ENCODE results near the gene MYADM.
"Not testable (repeated sequence)": the region's sequence is repeated elsewhere in the genome, so short reads cannot be mapped to it uniquely, and the experiment has no call there.

MYADM gene

GRCh38 chr19:53868892-53869804 lies 1.5 kb downstream of the MYADM start:
- peak; percentile 89 to 97 for DNase-seq

DNA sequence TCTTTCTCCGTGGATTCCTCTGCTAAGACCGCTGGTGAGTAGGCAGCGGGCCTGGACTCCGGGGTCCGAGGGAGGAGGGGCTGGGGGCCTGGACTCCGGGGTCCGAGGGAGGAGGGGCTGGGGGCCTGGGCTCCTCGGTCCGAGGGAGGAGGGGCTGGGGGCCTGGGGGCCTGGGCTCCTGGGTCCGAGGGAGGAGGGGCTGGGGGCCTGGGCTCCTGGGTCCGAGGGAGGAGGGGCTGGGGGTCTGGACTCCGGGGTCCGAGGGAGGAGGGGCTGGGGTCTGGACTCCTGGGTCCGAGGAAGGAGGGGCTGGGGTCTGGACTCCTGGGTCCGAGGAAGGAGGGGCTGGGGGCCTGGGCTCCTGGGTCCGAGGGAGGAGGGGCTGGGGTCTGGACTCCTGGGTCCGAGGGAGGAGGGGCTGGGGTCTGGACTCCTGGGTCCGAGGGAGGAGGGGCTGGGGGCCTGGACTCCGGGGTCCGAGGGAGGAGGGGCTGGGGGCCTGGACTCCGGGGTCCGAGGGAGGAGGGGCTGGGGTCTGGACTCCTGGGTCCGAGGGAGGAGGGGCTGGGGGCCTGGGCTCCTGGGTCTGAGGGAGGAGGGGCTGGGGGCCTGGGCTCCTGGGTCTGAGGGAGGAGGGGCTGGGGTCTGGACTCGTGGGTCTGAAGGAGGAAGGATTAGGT lies 2.3 kb downstream of the MYADM start:
- DNase-seq, result not testable (repeated sequence)

GRCh38 chr19:53870485-53870844 lies 2.8 kb downstream of the MYADM start:
- DNase-seq, result peak; percentile 68 to 75

DNA sequence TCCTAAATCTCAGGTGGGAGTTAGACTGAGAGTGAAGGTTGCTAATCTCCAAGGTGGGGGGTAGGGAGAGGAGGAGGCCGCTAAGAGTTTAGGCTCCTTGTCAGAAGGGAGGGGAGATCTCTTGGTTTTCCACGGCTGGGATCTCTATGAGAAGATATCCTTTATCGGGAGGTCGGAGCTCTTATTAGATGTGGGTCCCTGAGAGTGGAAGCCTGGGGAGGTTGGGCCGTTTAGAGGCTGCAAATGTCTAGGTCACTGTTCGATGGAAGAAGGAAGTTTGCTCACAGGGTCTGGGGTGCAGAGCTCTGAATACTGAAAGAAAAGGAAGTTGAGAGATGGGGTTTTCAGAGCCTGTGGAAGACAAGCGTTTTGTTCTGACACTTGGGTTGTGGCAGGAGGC lies 3.8 kb downstream of the MYADM start:
- peak; percentile 70 to 74 for DNase-seq

DNA sequence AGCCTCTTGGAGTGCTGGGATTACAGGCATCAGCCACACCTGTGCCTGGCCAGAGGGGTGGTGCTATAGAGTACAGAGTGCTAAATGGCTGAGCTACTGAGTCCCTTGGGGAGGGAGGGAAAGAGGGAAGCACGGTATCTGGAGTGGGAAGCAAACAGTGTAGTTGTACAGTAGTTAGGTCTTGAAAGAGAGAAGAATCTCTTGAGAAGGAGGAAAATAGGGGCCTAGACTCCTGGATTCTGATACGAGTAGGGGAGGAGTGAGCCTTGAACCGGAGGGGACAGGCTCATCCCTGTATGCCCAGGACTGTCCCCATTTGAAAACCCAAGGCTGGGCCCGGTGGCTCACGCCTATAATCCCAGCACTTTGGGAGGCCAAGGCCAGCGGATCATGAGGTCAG lies 5.1 kb downstream of the MYADM start:
- no peak for DNase-seq

DNA sequence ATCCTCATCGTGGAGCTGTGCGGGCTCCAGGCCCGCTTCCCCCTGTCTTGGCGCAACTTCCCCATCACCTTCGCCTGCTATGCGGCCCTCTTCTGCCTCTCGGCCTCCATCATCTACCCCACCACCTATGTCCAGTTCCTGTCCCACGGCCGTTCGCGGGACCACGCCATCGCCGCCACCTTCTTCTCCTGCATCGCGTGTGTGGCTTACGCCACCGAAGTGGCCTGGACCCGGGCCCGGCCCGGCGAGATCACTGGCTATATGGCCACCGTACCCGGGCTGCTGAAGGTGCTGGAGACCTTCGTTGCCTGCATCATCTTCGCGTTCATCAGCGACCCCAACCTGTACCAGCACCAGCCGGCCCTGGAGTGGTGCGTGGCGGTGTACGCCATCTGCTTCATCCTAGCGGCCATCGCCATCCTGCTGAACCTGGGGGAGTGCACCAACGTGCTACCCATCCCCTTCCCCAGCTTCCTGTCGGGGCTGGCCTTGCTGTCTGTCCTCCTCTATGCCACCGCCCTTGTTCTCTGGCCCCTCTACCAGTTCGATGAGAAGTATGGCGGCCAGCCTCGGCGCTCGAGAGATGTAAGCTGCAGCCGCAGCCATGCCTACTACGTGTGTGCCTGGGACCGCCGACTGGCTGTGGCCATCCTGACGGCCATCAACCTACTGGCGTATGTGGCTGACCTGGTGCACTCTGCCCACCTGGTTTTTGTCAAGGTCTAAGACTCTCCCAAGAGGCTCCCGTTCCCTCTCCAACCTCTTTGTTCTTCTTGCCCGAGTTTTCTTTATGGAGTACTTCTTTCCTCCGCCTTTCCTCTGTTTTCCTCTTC lies 6.3 kb downstream of the MYADM start:
- no peak for DNase-seq

DNA sequence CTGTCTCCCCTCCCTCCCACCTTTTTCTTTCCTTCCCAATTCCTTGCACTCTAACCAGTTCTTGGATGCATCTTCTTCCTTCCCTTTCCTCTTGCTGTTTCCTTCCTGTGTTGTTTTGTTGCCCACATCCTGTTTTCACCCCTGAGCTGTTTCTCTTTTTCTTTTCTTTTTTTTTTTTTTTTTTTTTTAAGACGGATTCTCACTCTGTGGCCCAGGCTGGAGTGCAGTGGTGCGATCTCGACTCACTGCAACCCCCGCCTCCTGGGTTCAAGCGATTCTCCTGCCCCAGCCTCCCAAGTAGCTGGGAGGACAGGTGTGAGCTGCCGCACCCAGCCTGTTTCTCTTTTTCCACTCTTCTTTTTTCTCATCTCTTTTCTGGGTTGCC lies 6.9 kb downstream of the MYADM start:
- DNase-seq, result no peak

DNA sequence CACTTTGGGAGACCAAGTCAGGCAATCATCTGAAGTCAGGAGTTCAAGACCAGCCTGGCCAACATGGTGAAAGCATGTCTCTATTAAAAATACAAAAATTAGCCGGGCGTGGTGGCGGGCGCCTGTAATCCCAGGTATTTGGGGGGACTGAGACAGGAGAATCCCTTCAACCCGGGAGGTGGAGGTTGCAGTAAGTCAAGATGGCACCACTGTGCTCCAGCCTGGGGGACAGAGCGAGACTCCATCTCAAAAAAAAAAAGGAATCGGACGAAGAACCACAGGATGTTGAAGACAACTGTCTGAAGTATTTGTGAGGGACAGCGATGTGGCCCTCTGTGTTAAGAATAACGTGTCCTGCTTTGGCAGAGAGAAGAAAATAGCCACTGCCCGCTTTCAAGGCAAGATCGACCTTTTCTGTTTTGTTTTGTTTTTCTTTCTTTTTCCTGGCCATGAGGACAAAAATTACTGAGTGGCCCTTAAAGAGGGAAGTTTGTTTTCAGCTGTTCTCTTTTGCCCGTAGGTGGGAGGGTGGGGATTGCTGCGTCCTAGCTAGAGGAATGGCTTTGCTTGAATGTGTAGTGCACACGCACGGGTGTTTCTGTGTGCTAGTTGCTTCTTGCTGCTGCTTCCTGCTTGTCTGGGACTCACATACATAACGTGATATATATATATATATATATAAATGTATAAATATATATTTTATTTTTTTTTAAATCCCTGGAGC lies 8.1 kb downstream of the MYADM start:
- peak; percentile 54 to 61 for DNase-seq

DNA sequence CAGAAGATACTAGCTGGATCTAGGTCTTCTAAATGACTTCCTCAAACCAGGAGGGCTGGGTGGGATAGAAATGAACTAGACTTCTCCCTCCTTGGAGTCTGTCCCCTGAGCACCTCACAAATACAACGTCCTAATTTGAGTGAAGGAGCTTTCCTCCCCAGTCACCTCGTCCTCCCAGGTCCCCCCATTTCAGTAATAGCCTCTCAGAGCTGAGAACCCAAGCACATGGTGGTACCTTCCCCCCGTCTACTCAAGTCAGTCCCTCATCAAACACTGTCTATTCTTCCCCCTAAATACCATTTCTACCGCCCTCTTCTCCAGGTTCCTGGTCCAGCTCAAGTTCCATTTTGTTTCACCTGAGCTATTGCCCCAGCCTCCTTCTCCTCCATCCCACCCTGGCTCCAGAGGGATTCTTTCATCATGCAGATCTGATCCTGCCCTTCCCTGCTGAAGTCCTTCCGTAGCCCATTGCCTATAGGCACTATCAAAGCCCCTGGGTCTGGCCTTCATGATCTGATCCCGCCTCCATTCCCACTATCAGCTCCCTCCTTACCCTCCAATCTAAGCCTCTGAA lies 9.1 kb downstream of the MYADM start:
- DNase-seq, result no peak

DNA sequence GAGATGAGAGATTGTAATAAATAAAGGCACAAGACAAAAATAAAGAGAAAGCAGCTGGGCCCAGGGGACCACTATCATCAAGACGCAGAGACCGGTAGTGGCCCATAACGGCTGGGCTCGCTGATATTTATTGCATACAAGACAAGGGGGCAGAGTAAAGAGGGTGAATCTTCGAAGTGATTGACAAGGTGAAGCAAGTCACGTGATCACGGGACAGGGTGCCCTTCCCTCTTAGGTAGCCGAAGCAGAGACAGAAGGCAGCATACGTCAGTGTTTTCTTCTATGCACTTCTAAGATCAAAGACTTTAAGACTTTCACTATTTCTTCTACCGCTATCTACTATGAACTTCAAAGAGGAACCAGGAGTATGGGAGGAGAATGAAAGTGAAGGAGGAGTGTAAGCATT lies 9.7 kb downstream of the MYADM start:
- DNase-seq, result no peak

DNA sequence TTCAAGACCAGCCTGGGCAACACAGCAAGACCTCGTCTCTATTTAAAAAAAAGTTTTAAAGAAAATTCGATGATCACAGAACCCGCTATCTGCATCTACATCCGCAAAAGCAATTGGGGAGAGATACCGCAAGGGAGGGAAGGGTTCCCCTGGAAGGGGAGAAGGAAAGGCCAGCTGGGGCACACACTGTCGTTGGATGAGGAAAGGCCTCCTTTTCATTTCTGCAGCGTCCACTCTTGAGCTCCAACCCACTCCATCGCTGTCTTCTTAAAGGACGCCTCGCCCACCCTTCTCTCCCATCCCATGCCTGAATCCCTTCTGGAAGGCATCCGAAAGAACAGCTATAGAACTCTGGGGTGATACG lies 11.1 kb downstream of the MYADM start:
- DNase-seq, result no peak

DNA sequence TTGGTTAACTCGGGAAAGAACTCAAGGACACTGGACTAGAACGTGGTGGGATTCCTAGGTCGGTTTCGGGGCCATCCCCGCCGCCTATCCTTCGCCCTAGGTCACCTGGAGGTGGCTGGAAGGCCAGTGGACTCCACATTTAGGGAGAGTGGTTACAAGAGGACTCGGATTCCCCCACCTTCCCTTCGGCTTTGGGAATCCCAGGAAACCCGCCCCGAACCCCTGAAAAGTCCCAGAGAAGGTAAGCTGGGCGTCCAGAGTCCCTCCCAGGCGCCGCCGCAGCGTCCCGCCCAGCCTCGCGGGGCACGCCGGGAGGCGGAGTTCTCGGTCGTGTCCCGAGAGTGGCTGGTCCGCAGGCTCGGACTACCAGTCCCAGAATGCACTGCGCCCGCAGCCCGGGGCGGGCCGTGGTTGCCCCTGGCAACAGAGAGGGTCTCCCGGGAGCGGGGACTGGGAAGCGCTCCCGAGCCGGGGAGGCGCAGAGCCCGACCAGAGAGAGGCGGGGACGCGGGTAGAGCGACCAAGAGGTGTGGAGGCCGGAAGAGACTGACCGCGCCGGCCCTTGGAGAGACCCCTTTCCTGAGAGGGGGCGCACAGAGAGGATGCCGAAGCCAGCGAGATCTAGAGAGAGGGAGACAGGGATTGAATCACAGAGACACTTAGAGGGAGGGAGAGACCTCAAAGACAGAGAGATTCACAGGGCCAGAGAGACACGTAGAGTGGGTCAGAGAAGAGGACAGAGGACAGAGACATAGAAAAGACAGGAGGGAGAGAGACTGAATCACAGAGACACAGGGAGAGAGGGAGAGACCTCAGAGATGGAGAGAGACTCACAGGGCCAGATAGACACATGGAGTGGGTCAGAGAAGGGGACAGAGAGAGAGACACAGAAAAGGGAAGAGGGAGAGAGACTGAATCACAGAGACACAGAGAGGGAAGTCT lies 11.7 kb downstream of the MYADM start:
- DNase-seq, result peak; percentile 66 to 82

GRCh38 chr19:53880711-53881481 lies 13.2 kb downstream of the MYADM start:
- DNase-seq, result no peak

DNA sequence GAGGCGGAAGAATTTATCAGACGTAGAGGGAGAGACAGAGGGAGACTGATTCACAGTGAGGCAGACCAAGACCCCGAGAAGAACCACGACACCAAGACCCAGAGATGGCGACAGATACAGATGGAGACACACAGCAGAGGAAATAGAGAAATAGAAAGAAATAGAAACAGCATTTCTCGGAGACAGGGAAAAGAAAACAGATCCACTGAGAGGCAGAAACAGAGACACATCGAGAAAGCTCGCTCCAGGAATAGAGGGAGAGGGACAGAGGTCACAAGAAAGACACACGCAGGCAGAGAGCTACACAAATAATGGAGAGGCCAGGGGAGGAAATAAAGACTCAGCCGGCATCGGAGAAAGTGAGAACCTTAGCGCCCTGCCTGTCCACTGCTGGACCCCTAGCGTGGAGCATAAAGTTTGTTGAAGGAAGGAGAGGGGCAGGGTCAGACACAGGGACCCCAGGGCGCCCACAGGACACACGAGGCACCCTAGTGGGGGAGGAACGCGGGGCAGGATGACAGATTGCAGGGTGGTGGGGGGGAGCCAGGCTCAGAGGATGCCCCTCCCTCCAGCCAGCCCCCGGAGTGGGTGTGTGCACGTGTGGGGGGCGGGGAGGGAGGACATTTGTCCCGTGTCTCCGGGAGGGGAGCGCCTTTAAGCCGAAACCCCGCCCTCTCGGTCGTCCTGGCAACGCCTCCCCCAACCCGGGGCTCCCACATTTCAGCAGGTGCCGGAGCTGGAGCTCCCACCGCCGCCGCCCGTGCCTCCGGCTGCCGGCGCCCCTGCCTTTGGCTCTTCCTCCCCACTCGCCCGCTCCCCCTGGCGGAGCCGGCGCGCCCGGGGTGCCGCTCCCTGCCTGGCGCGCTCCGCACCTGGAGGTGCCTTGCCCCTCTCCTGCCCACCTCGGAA lies 14.1 kb downstream of the MYADM start, which contains the start of gene PRKCG:
Gene PRKCG, plus strand, starts transcription at position 716 of the 909 bp plus-strand sequence. CDS start 298 bp downstream, outside the sequence.
- DNase-seq, result no peak

DNA sequence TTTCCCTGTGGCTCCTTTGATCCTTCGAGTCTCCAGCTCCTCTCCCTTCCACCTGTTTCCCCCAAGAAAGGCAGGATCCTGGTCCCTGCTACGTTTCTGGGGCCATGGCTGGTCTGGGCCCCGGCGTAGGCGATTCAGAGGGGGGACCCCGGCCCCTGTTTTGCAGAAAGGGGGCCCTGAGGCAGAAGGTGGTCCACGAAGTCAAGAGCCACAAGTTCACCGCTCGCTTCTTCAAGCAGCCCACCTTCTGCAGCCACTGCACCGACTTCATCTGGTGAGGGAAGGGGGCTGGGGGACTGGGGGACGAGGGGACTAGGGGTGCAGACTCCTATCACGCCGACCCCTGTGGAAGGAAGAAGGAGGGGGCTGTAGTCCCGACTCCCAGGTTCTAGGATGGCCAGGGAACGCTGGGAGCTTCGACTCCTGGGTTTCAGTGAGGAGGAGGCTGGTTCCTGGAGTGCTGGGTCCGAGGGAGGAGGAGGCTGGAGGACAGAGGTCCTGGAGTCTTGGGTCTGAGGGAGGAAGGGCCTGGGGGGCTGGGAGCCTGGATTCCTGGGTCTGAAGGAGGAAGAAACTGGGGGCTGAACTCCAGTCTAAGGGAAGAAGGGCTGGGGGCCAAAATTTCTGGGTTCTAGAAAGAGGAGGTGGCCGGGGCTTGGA lies 14.8 kb downstream of the MYADM start:
- DNase-seq, result no peak

- no peak for DNase-seq
Observed at GRCh38 chr19:53883231-53883661, 15.6 kb downstream of the MYADM start.

DNA sequence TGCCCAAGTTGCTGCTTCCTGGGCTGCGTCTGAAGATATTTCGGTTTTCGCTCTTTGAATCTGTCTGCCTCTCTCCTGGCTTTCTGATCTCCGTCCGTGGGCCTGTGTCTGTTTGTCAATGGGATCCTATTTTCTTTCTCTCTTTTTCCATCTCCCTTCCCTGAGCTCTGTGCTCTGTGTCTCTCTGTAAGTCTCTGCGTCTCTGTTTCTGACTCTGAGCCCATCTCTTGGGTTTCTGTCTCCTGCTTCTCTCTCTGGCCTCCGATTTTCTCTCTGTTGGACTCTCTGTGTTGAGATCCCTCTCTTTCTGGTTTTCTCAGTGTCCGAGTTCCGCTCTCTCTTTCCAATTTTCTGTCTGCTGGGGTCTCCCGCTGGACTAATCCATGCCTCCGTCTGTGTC lies 16.1 kb downstream of the MYADM start:
- no peak for DNase-seq

DNA sequence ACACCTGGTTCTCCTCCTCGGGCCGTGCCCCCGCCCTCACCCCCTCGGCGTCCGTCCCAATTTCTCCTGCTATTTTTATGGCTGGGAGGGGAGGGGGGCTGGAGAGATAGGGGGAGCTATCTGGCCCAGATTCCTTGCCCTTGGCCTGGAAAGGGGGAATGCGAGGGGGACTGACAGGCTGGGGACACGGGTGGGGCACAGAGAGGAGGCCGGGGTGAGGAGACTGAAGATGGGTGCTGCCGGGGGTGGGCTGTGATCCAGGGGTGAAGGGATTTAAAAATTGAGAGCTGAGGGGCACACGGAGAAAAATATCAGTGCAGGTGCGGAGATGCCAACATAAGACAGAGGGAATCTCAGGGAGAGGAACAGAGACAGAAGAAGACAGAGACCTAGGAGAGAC lies 16.6 kb downstream of the MYADM start:
- no peak for DNase-seq

GRCh38 chr19:53885036-53885435 lies 17.4 kb downstream of the MYADM start:
- no peak for DNase-seq
